SK-N-SH (cell line): ENCODE data around the gene SMPD3. TPM values are rescaled to one million over a fixed set of nuclear protein-coding genes. Genes with fewer than 3 reads are reported as not detected.

ENCODE experiments used
- CTCF ChIA-PET: fragments of 300-600, 350-600 bp; formaldehyde crosslinking; extraction: SDS; loops from one replicate; lab custom pipeline; 2021; lab: Yijun Ruan, JAX
- POLR2A ChIA-PET: fragments of 350-600 bp; sonication (Branson Sonifier 250); formaldehyde crosslinking; extraction: SDS; loops from one replicate; lab custom pipeline; 2020; ENCODE audit warnings: antibody characterized with exemption, inconsistent platforms; lab: Yijun Ruan, JAX
- DNase-seq: peaks from one replicate; pipeline ENCODE4 v3.0.0; 2012
- H2AFZ ChIP-seq: fragments of 200-600 bp; sonication (generic); 2 replicates; pipeline ENCODE4 v1.8.1; 2016; ENCODE audit warnings: antibody characterized with exemption, mild to moderate bottlenecking, low read depth
- H3F3A ChIP-seq: fragments of 200-600 bp; sonication (generic); replicated peaks from 2 replicates; pipeline ENCODE3; 2016; ENCODE audit warnings: antibody characterized with exemption, mild to moderate bottlenecking; ENCODE audit not compliant: insufficient read depth
- H3K27ac ChIP-seq, 2 experiments: fragments of 200-500 bp in 1 of 2; fragments of 200-600 bp in 1 of 2; sonication (Bioruptor generic) in 1 of 2; sonication (generic), shearing (Covaris generic) in 1 of 2; 2 replicates each; pipeline versions ENCODE4 v1.5.1 to v1.6.1; 2014 to 2016; ENCODE audit warnings: low read depth in 2 of 2, inconsistent platforms in 1 of 2, low read length in 1 of 2, mild to moderate bottlenecking in 1 of 2, mixed read lengths in 1 of 2
- H3K27me3 ChIP-seq: fragments of 200-600 bp; sonication (generic), shearing (Covaris generic); 2 replicates; pipeline ENCODE4 v1.6.1; 2016; ENCODE audit warnings: mixed run types; ENCODE audit not compliant: insufficient read depth
- H3K36me3 ChIP-seq, 2 experiments: fragments of 200-500 bp in 1 of 2; fragments of 200-600 bp in 1 of 2; sonication (Bioruptor generic) in 1 of 2; sonication (generic) in 1 of 2; replicated peaks in 1 of 2; 2 replicates each; pipeline versions ENCODE3 to v1.5.1; 2014 to 2016; ENCODE audit warnings: low read length in 1 of 2, mild to moderate bottlenecking in 1 of 2; ENCODE audit not compliant: insufficient read depth in 2 of 2, control insufficient read depth in 1 of 2
- H3K4me1 ChIP-seq, 2 experiments: fragments of 200-500 bp in 1 of 2; fragments of 200-600 bp in 1 of 2; sonication (Bioruptor generic) in 1 of 2; sonication (generic), shearing (Covaris generic) in 1 of 2; 2 replicates each; pipeline versions ENCODE4 v1.5.1 to v1.6.1; 2014 to 2016; ENCODE audit warnings: low read depth in 1 of 2, low read length in 1 of 2, mixed run types in 1 of 2; ENCODE audit not compliant: insufficient read depth in 2 of 2, control insufficient read depth in 1 of 2
- H3K4me2 ChIP-seq: fragments of 200-600 bp; sonication (generic), shearing (Covaris generic); 2 replicates; pipeline ENCODE4 v1.6.1; 2017; ENCODE audit warnings: mixed run types
- H3K4me3 ChIP-seq, 2 experiments: fragments of 200-500 bp in 1 of 2; fragments of 200-600 bp in 1 of 2; sonication (Bioruptor generic) in 1 of 2; sonication (generic), shearing (Covaris generic) in 1 of 2; 2 replicates each; pipeline versions ENCODE4 v1.5.1 to v1.8.1; 2014 to 2016; ENCODE audit warnings: low read depth in 2 of 2, inconsistent platforms in 1 of 2, low read length in 1 of 2, mild to moderate bottlenecking in 1 of 2, mixed read lengths in 1 of 2, moderate library complexity in 1 of 2
- H3K79me2 ChIP-seq: fragments of 200-600 bp; sonication (generic); 2 replicates; pipeline ENCODE4 v1.8.1; 2017; ENCODE audit warnings: mild to moderate bottlenecking; ENCODE audit not compliant: insufficient read depth
- H3K9ac ChIP-seq: fragments of 200-600 bp; sonication (generic); 2 replicates; pipeline ENCODE4 v1.6.1; 2017; ENCODE audit warnings: mixed run types
- H3K9me2 ChIP-seq: fragments of 200-600 bp; sonication (generic); 2 replicates; pipeline ENCODE4 v1.6.1; 2017; ENCODE audit warnings: mixed run types
- H3K9me3 ChIP-seq: fragments of 200-600 bp; sonication (generic); 2 replicates; pipeline ENCODE4 v1.6.1; 2017; ENCODE audit warnings: mixed run types, mild to moderate bottlenecking, moderate library complexity
- H4K20me1 ChIP-seq: fragments of 200-600 bp; sonication (generic); 2 replicates; pipeline ENCODE4 v1.6.1; 2017; ENCODE audit warnings: mild to moderate bottlenecking, mixed run types; ENCODE audit not compliant: insufficient read depth
- ELF1 ChIP-seq: IDR thresholded peaks from 2 replicates; pipeline ENCODE4 v1.4.0; 2012
- EZH2phosphoT487 ChIP-seq: fragments of 200-600 bp; sonication (generic); IDR thresholded peaks from 2 replicates; pipeline ENCODE4 v1.6.1; 2017; ENCODE audit warnings: low read depth, mixed run types, mild to moderate bottlenecking, antibody characterized with exemption, moderate library complexity, borderline replicate concordance
- FOSL2 ChIP-seq: IDR thresholded peaks from 2 replicates; pipeline ENCODE4 v1.4.0; 2012; ENCODE audit warnings: low read depth, mild to moderate bottlenecking, moderate library complexity, borderline replicate concordance
- GATA2 ChIP-seq: sonication (generic); formaldehyde crosslinking; IDR thresholded peaks from 2 replicates; pipeline ENCODE4 v1.5.0; 2020; ENCODE audit warnings: mild to moderate bottlenecking, missing genetic modification reagents
- IRF3 ChIP-seq: fragments of 150-350 bp; IDR thresholded peaks from 2 replicates; pipeline ENCODE4 v1.6.1; 2016; ENCODE audit warnings: mild to moderate bottlenecking, low read depth, low read length
- JUND ChIP-seq: IDR thresholded peaks from 2 replicates; pipeline ENCODE4 v1.4.0; 2012
- MEF2A ChIP-seq: IDR thresholded peaks from 2 replicates; pipeline ENCODE4 v1.4.0; 2012; ENCODE audit warnings: low read depth, borderline replicate concordance
- MXI1 ChIP-seq: IDR thresholded peaks from 2 replicates; pipeline ENCODE4 v1.6.1; 2012; ENCODE audit warnings: mild to moderate bottlenecking, low read depth, low read length, improper control_type of control experiment
- PBX3 ChIP-seq: IDR thresholded peaks from 2 replicates; pipeline ENCODE4; 2012
- POLR2AphosphoS5 ChIP-seq: IDR thresholded peaks from 2 replicates; pipeline ENCODE4 v1.6.1; 2012; ENCODE audit warnings: low read depth, low read length
- RCOR1 ChIP-seq: fragments of 150-350 bp; IDR thresholded peaks from 2 replicates; pipeline ENCODE4 v1.6.1; 2017; ENCODE audit warnings: antibody characterized with exemption, low read length
- RFX5 ChIP-seq: IDR thresholded peaks from 2 replicates; pipeline ENCODE4 v1.6.1; 2012; ENCODE audit warnings: mild to moderate bottlenecking, improper control_type of control experiment, low read length
- SIN3A ChIP-seq: IDR thresholded peaks from 2 replicates; pipeline ENCODE4 v1.6.1; 2012; ENCODE audit warnings: low read depth, mild to moderate bottlenecking, low read length, moderate library complexity, borderline replicate concordance
- TAF1 ChIP-seq: IDR thresholded peaks from 2 replicates; pipeline ENCODE4 v1.6.1; 2012; ENCODE audit warnings: low read depth, mild to moderate bottlenecking, low read length, moderate library complexity, borderline replicate concordance
- USF2 ChIP-seq: fragments of 150-350 bp; IDR thresholded peaks from 2 replicates; pipeline ENCODE4 v1.6.1; 2017; ENCODE audit warnings: antibody characterized with exemption, low read length, low read depth, borderline replicate concordance
- YY1 ChIP-seq: IDR thresholded peaks from 2 replicates; pipeline ENCODE4 v1.4.0; 2012; ENCODE audit warnings: low read depth, mild to moderate bottlenecking
- WGBS: methylation state at CpG from one replicate; pipeline ENCODE4 v1.1.6; 2017; ENCODE audit warnings: low lambda C conversion rate; 5-methylcytosine and 5-hydroxymethylcytosine counted together
- polyA plus RNA-seq, 3 experiments: library from polyadenylated mRNA; depleted of rRNA; stranded (reverse); fragments of >200 nt; gene quantifications; 2 replicates each; pipeline ENCODE4 v1.2.3, GENCODE V29; 2012
- TF ChIP-seq, protein P1 (sequence below): IDR thresholded peaks from 2 replicates; pipeline ENCODE4 v1.4.0; 2012; ENCODE audit warnings: low read depth
- TF ChIP-seq, protein P2 (sequence below): IDR thresholded peaks from 2 replicates; pipeline ENCODE4 v1.4.0; 2012; ENCODE audit warnings: low read depth, borderline replicate concordance

SMPD3 gene
- polyA plus RNA-seq, 1 of the 3 experiments (the other 2 are of a cell fraction) = 0.38 TPM

DNA sequence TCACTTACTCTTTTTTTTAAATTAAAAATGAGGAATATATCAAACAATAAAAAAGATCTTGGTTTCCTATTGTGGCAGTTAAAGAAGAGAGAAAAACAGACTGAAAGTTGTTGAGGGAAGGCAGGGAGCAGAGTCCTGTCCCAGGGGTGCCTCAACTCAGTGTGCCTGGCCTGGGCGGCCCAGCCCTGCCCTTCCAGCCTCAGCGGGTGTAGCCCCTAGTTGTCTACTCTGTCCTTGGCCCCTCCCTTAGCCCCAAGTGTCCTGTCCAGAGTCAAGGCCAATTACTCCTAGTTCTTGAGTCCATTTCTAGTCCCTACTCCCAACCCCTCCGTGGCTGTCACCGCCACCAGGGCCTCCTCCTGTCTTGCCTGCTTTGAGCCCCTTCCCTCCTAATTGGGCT lies 52.5 kb downstream of the SMPD3 start:
- Histone ChIP-seq H3K4me2 (no peak overlapping the region), H3K27ac (no peak overlapping the region)
- no peak for TF ChIP-seq EZH2phosphoT487
- TF ChIP-seq, protein P1, sequence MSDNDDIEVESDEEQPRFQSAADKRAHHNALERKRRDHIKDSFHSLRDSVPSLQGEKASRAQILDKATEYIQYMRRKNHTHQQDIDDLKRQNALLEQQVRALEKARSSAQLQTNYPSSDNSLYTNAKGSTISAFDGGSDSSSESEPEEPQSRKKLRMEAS = no peak
- no peak for TF ChIP-seq JUND
- no peak for TF ChIP-seq MXI1
- TF ChIP-seq TAF1 = no peak
- TF ChIP-seq YY1 = no peak
- no peak for TF ChIP-seq PBX3
- no peak for TF ChIP-seq POLR2AphosphoS5
- no peak for TF ChIP-seq RFX5
- TF ChIP-seq, protein P2, sequence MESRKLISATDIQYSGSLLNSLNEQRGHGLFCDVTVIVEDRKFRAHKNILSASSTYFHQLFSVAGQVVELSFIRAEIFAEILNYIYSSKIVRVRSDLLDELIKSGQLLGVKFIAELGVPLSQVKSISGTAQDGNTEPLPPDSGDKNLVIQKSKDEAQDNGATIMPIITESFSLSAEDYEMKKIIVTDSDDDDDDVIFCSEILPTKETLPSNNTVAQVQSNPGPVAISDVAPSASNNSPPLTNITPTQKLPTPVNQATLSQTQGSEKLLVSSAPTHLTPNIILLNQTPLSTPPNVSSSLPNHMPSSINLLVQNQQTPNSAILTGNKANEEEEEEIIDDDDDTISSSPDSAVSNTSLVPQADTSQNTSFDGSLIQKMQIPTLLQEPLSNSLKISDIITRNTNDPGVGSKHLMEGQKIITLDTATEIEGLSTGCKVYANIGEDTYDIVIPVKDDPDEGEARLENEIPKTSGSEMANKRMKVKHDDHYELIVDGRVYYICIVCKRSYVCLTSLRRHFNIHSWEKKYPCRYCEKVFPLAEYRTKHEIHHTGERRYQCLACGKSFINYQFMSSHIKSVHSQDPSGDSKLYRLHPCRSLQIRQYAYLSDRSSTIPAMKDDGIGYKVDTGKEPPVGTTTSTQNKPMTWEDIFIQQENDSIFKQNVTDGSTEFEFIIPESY = no peak
- no peak for TF ChIP-seq USF2
- TF ChIP-seq, all 33 proteins: peak for 0
- DNase-seq = no peak
- H3K79me2 ChIP-seq = no peaks in the 10 kb centered on the region
- no peaks in the 10 kb centered on the region for H4K20me1 ChIP-seq
- H3F3A ChIP-seq = no peaks in the 10 kb centered on the region
- H3K4me1 ChIP-seq = peaks cover 0 to 14% of the 10 kb centered on the region in 2 experiments; a peak in 1 of 4 replicates
- no peaks in the 10 kb centered on the region for H3K36me3 ChIP-seq
- no peak overlapping the region for H3K9ac ChIP-seq
- WGBS = 86% methylated on average over 2 of the region's 4 CpGs
- no peaks in the 10 kb centered on the region for H3K9me3 ChIP-seq
- no peaks in the 10 kb centered on the region for H3K9me2 ChIP-seq
- ChIA-PET POLR2A (interaction anchor here (0.5 to 0.9 kb wide), 2 partner anchors 11 to 35 kb away, joined by 3 to 4 read pairs; no protein-coding TSS in a partner anchor), CTCF (interaction anchor here (0.8 to 3.8 kb wide), 23 partner anchors 9 to 404 kb away, joined by 3 to 24 read pairs (median 4); no protein-coding TSS in a partner anchor)
- no peak overlapping the region for H3K4me3 ChIP-seq
- no peak overlapping the region for H2AFZ ChIP-seq
- H3K27me3 ChIP-seq = no peaks in the 10 kb centered on the region; the same call in 1 of the 2 replicates

DNA sequence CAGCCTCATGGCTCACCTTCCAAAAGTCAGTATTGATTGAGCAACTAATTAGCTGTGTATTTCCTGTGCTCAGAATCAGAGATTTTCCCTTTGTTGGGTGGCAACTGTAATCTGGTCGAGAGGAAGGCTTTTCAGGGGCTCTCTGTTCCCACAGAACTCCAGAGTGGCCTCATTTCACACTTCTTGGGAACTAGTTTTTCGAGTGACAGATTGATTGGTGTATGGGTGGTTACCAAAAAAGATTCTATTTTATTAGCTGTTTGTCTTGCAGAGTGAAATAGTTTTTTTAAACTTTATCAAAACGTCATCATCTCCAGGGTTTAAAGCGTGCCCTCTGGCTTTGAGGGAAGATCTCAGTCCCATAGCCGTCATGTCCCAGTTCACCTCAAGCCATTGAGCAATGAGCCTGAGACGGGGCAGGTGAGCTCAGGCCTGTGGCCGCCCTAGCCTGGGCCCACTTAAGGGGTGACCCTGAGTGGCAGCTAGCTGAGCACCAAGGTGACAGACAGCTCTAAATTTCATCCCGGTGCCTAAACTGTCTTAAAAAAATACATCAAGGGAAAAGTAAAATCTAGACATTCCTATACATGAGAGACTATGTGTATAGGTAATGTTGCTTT lies 53.0 kb downstream of the SMPD3 start:
- no peak for DNase-seq
- Histone ChIP-seq H2AFZ (no peak overlapping the region), H3K27me3 (peaks cover under 1% of the 10 kb centered on the region; the same call in 1 of the 2 replicates), H3K79me2 (no peaks in the 10 kb centered on the region), H3K36me3 (no peaks in the 10 kb centered on the region), H3K9ac (no peak overlapping the region), H3K4me3 (no peak overlapping the region), H3K9me3 (no peaks in the 10 kb centered on the region), H3K4me1 (peaks cover 0 to 9% of the 10 kb centered on the region in 2 experiments; a peak in 1 of 4 replicates), H3K27ac (no peak overlapping the region), H3F3A (no peaks in the 10 kb centered on the region), H4K20me1 (no peaks in the 10 kb centered on the region), H3K9me2 (no peaks in the 10 kb centered on the region), H3K4me2 (no peak overlapping the region)
- WGBS = 52% methylated on average over 8 of the region's 8 CpGs
- POLR2A ChIA-PET = interaction anchor here (0.5 kb wide), 1 partner anchor 35 kb away, joined by 4 read pairs; no protein-coding TSS in a partner anchor
- CTCF ChIA-PET = interaction anchor here (0.9 to 3.8 kb wide), 11 partner anchors 9 to 134 kb away, joined by 3 to 24 read pairs (median 8); no protein-coding TSS in a partner anchor
- no peak for TF ChIP-seq MEF2A
- TF ChIP-seq RFX5 = no peak
- no peak for TF ChIP-seq RCOR1
- no peak for TF ChIP-seq GATA2 (CRISPR knock-in tag)
- TF ChIP-seq SIN3A = no peak
- TF ChIP-seq FOSL2 = no peak
- no peak for TF ChIP-seq IRF3
- no peak for TF ChIP-seq USF2
- no peak for TF ChIP-seq PBX3
- no peak for TF ChIP-seq ELF1
